Measurements from ENCODE around the gene DNAJC5. TPM values are rescaled to one million over a fixed set of nuclear protein-coding genes. Genes with fewer than 3 reads are reported as not detected.

DNAJC5 gene
- total RNA-seq, 4 donors from 2014 or later, result 18.5 to 26.4 (median 22.5) TPM

GRCh38 chr20:63952210-63952535 is 57.2 kb downstream of the DNAJC5 start:
- TF ChIP-seq CTCF (IDR thresholded peaks at IDR 0.05 in 4 of 5, conservative IDR thresholded peaks at IDR 0.05 in 1 of 5), result no peak
- no peak for TF ChIP-seq POLR2A (IDR thresholded peaks at IDR 0.05)

GRCh38 chr20:63952769-63953168 is 57.8 kb downstream of the DNAJC5 start:
- TF ChIP-seq POLR2A (IDR thresholded peaks at IDR 0.05) (no peak), CTCF (IDR thresholded peaks at IDR 0.05 in 4 of 5, conservative IDR thresholded peaks at IDR 0.05 in 1 of 5) (no peak)
- H3K27ac ChIP-seq, result peak overlapping the region; percentile 92 to 98 (median 96)
- peaks cover 65 to 89% of the 10 kb centered on the region in 2 donors for H3K4me1 ChIP-seq
- DNase-seq, result peak in 1 of 2 donors; percentile 53
- no peak overlapping the region for H3K4me3 ChIP-seq
- in situ Hi-C loops (cut with MboI; ENCODE audit: low sequenced_read_pairs in 4 of 4), result no loop called here
- no peaks in the 10 kb centered on the region for H3K36me3 ChIP-seq
- H3K9me3 ChIP-seq, result no peaks in the 10 kb centered on the region
- ATAC-seq, result no peak
- intact Hi-C loops (cut with DNase I; ENCODE audit: low total_unique reads), result no loop called here
- no peaks in the 10 kb centered on the region for H3K27me3 ChIP-seq

More at GRCh38 chr20:63952210-63952535, 57.2 kb downstream of the DNAJC5 start:
- Histone ChIP-seq H3K27ac (peak overlapping the region; percentile 92 to 98 (median 96)), H3K4me1 (peaks cover 71 to 89% of the 10 kb centered on the region in 2 donors), H3K4me3 (peak overlapping the region in 1 of 4 donors; percentile 45), H3K9me3 (no peaks in the 10 kb centered on the region), H3K36me3 (no peaks in the 10 kb centered on the region), H3K27me3 (no peaks in the 10 kb centered on the region)
- intact Hi-C loops (cut with DNase I; ENCODE audit: low total_unique reads) (no loop called here), in situ Hi-C loops (cut with MboI; ENCODE audit: low sequenced_read_pairs in 4 of 4) (no loop called here)
- ATAC-seq (no peak), DNase-seq (no peak)

- H3K4me1 ChIP-seq, result peaks cover 56 to 80% of the 10 kb centered on the region in 2 donors
- no peaks in the 10 kb centered on the region for H3K36me3 ChIP-seq
- TF ChIP-seq CTCF (IDR thresholded peaks at IDR 0.05 in 4 of 5, conservative IDR thresholded peaks at IDR 0.05 in 1 of 5) (no peak), POLR2A (IDR thresholded peaks at IDR 0.05) (no peak)
- H3K9me3 ChIP-seq, result no peaks in the 10 kb centered on the region
- peak overlapping the region; percentile 92 to 98 (median 96) for H3K27ac ChIP-seq
- intact Hi-C loops (cut with DNase I; ENCODE audit: low total_unique reads) (no loop called here), in situ Hi-C loops (cut with MboI; ENCODE audit: low sequenced_read_pairs in 4 of 4) (no loop called here)
- no peak overlapping the region for H3K4me3 ChIP-seq
- ATAC-seq (no peak), DNase-seq (no peak)
- no peaks in the 10 kb centered on the region for H3K27me3 ChIP-seq
Measured at GRCh38 chr20:63953764-63954429, 59.0 kb downstream of the DNAJC5 start.

- intact Hi-C loops (cut with DNase I; ENCODE audit: low total_unique reads), result loop anchor here (5.0 kb wide), 1 partner anchor 107 kb away; the partner anchor contains the start of gene TCEA2
- ATAC-seq, result peak; percentile 18 to 22
- in situ Hi-C loops (cut with MboI; ENCODE audit: low sequenced_read_pairs in 4 of 4), result no loop called here
- Histone ChIP-seq H3K4me3 (peak overlapping the region; percentile 76 to 99 (median 86)), H3K9me3 (no peaks in the 10 kb centered on the region), H3K36me3 (peaks cover 0 to 7% of the 10 kb centered on the region in 2 donors), H3K4me1 (peaks cover 41 to 66% of the 10 kb centered on the region in 2 donors), H3K27ac (peak overlapping the region; percentile 92 to 98 (median 96)), H3K27me3 (no peaks in the 10 kb centered on the region)
- DNase-seq, result peak in 1 of 2 donors; percentile 45
- TF ChIP-seq POLR2A (IDR thresholded peaks at IDR 0.05), result no peak
- TF ChIP-seq CTCF (IDR thresholded peaks at IDR 0.05 in 4 of 5, conservative IDR thresholded peaks at IDR 0.05 in 1 of 5), result peak; percentile 22 to 63 (median 46)
Measured at GRCh38 chr20:63955281-63955826, 60.4 kb downstream of the DNAJC5 start.
